MM.1S (cell line): ENCODE results near the gene SH3PXD2A.

Source experiments
- DNase-seq: peaks from one replicate; pipeline ENCODE4 v3.0.0-alpha.2; 2015
- H2AFZ ChIP-seq: fragments of 300-600 bp; sonication (generic); 2 replicates; pipeline ENCODE4 v1.6.0; 2016; ENCODE audit warnings: antibody characterized with exemption, low read length
- H3F3A ChIP-seq: fragments of 300-600 bp; sonication (generic); 2 replicates; pipeline ENCODE4 v1.6.1; 2016; ENCODE audit warnings: mild to moderate bottlenecking, antibody characterized with exemption, low read length, moderate library complexity, mixed read lengths; ENCODE audit not compliant: insufficient read depth
- H3K27ac ChIP-seq: fragments of 300-600 bp; sonication (generic); 2 replicates; pipeline ENCODE4 v1.5.1; 2016; ENCODE audit warnings: mild to moderate bottlenecking, low read length
- H3K27me3 ChIP-seq: fragments of 300-600 bp; sonication (generic); replicated peaks from 2 replicates; pipeline ENCODE4 v1.6.0; 2016; ENCODE audit warnings: low read length; ENCODE audit not compliant: insufficient read depth
- H3K36me3 ChIP-seq: fragments of 300-600 bp; sonication (generic); replicated peaks from 2 replicates; pipeline ENCODE4 v1.6.1; 2016; ENCODE audit warnings: mild to moderate bottlenecking, low read length, mixed read lengths; ENCODE audit not compliant: insufficient read depth
- H3K4me1 ChIP-seq: fragments of 300-600 bp; sonication (generic); 2 replicates; pipeline ENCODE4 v1.6.1; 2016; ENCODE audit warnings: low read length, mixed read lengths
- H3K4me2 ChIP-seq: fragments of 300-600 bp; sonication (generic); 2 replicates; pipeline ENCODE4 v1.6.0; 2016; ENCODE audit warnings: low read depth, low read length
- H3K4me3 ChIP-seq: fragments of 300-600 bp; sonication (generic); 2 replicates; pipeline ENCODE4 v1.5.1; 2016; ENCODE audit warnings: low read length, mixed read lengths
- H3K79me2 ChIP-seq: fragments of 300-600 bp; sonication (generic); 2 replicates; pipeline ENCODE4 v1.6.1; 2016; ENCODE audit warnings: mixed run types, low read length, mixed read lengths
- H3K9ac ChIP-seq: fragments of 300-600 bp; sonication (generic); 2 replicates; pipeline ENCODE4 v1.6.1; 2016; ENCODE audit warnings: low read length, mixed read lengths
- H3K9me2 ChIP-seq: fragments of 300-600 bp; sonication (generic); replicated peaks from 2 replicates; pipeline ENCODE4 v1.6.1; 2016; ENCODE audit warnings: mild to moderate bottlenecking, low read length, mixed read lengths; ENCODE audit not compliant: insufficient read depth
- H3K9me3 ChIP-seq: fragments of 300-600 bp; sonication (generic); replicated peaks from 2 replicates; pipeline ENCODE4 v1.6.1; 2016; ENCODE audit warnings: mild to moderate bottlenecking, low read length, mixed read lengths; ENCODE audit not compliant: insufficient read depth
- H4K20me1 ChIP-seq: fragments of 300-600 bp; sonication (generic); 2 replicates; pipeline ENCODE4 v1.6.1; 2016; ENCODE audit warnings: mild to moderate bottlenecking, low read length, moderate library complexity, mixed read lengths; ENCODE audit not compliant: insufficient read depth
- CTCF ChIP-seq: fragments of 300-600 bp; sonication (generic); IDR thresholded peaks from 2 replicates; pipeline ENCODE4 v1.5.1; 2016; ENCODE audit warnings: antibody characterized with exemption, low read length, mixed read lengths
- EZH2 ChIP-seq: fragments of 300-600 bp; sonication (generic); optimal IDR thresholded peaks from 2 replicates; pipeline ENCODE3; 2017; ENCODE audit warnings: low read depth, mild to moderate bottlenecking, antibody characterized with exemption, low read length, mixed read lengths
- EZH2phosphoT487 ChIP-seq: fragments of 300-600 bp; sonication (generic); IDR thresholded peaks from 2 replicates; pipeline ENCODE4 v1.6.1; 2018; ENCODE audit warnings: antibody characterized with exemption, low read length

SH3PXD2A gene

GRCh38 chr10:103879409-103879808 is 24.0 kb upstream of the SH3PXD2A start:
- Histone ChIP-seq H3K27me3 (no peaks in the 10 kb centered on the region), H3K9ac (no peak overlapping the region), H3K4me2 (no peak overlapping the region), H3K79me2 (no peaks in the 10 kb centered on the region), H3K36me3 (no peaks in the 10 kb centered on the region), H3K9me2 (no peaks in the 10 kb centered on the region), H3K27ac (no peak overlapping the region), H3K4me1 (peaks cover 4% of the 10 kb centered on the region; the same call in 1 of the 2 replicates), H3K4me3 (no peak overlapping the region), H2AFZ (no peak overlapping the region), H3F3A (no peaks in the 10 kb centered on the region), H4K20me1 (no peaks in the 10 kb centered on the region), H3K9me3 (no peaks in the 10 kb centered on the region)
- TF ChIP-seq CTCF (no peak), EZH2 (no peak), EZH2phosphoT487 (no peak)
- DNase-seq: no peak

DNA sequence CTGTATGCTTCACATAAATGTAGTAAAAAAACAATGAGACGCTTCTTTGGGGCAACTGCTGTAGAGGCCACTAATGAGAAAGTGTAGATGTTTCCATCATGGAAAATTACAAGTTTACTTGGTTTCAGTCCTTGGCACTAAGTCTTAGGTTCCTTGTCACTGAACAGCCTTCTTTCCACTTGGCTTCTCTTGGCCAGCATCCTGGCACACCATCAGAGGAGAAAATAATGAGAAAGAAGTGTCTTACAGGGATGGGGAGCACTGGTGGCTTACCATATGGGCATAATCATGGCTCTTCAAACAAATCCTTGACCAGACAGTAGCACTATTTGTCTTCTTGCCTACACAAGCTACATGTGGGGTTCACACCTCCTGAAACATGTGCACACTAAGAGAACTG is 22.5 kb upstream of the SH3PXD2A start:
- Histone ChIP-seq H2AFZ (no peak overlapping the region), H3K27ac (no peak overlapping the region), H3K79me2 (no peaks in the 10 kb centered on the region), H3K4me3 (no peak overlapping the region), H3K9ac (no peak overlapping the region), H3K9me3 (no peaks in the 10 kb centered on the region), H3F3A (no peaks in the 10 kb centered on the region), H4K20me1 (no peaks in the 10 kb centered on the region), H3K4me1 (peaks cover 4% of the 10 kb centered on the region; the same call in 1 of the 2 replicates), H3K36me3 (no peaks in the 10 kb centered on the region), H3K9me2 (no peaks in the 10 kb centered on the region), H3K27me3 (no peaks in the 10 kb centered on the region), H3K4me2 (no peak overlapping the region)
- TF ChIP-seq CTCF: no peak
- TF ChIP-seq EZH2: no peak
- no peak for TF ChIP-seq EZH2phosphoT487
- no peak for DNase-seq

GRCh38 chr10:103876155-103876554 is 20.8 kb upstream of the SH3PXD2A start:
- Histone ChIP-seq H3K9me3 (no peaks in the 10 kb centered on the region), H3K9ac (no peak overlapping the region), H4K20me1 (no peaks in the 10 kb centered on the region), H3K9me2 (no peaks in the 10 kb centered on the region), H3K36me3 (no peaks in the 10 kb centered on the region), H3K4me2 (no peak overlapping the region), H3K4me1 (no peaks in the 10 kb centered on the region), H3K79me2 (no peaks in the 10 kb centered on the region), H3K4me3 (no peak overlapping the region), H3F3A (no peaks in the 10 kb centered on the region), H3K27ac (no peak overlapping the region), H2AFZ (no peak overlapping the region), H3K27me3 (no peaks in the 10 kb centered on the region)
- TF ChIP-seq CTCF (no peak), EZH2 (no peak), EZH2phosphoT487 (no peak)
- DNase-seq: no peak

DNA sequence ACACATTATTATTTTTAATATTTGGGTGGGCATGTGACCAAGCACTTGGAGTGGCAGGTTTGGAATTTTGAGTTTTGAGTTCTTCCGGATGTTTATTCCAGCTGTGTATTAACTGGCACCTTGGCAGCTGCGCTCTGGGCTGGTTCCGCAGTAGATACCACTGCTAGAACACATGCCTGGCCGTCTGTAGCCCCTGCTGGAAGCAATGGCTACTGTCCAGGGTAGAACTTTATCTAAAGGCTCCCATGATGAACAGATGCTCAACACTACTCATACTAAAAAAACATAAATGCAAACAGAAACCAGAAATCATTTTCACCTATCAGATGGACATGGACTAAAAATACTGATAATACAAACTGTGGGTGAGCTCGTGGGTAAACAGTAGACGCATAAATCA is 19.4 kb upstream of the SH3PXD2A start:
- Histone ChIP-seq H3K9me2 (no peaks in the 10 kb centered on the region), H3F3A (no peaks in the 10 kb centered on the region; the same call in 1 of the 2 replicates), H3K4me1 (no peaks in the 10 kb centered on the region), H3K36me3 (no peaks in the 10 kb centered on the region), H3K4me3 (no peak overlapping the region), H3K4me2 (no peak overlapping the region), H4K20me1 (no peaks in the 10 kb centered on the region), H3K27me3 (no peaks in the 10 kb centered on the region), H3K27ac (no peak overlapping the region), H2AFZ (no peak overlapping the region), H3K9me3 (no peaks in the 10 kb centered on the region), H3K9ac (no peak overlapping the region), H3K79me2 (no peaks in the 10 kb centered on the region)
- DNase-seq: no peak
- no peak for TF ChIP-seq EZH2phosphoT487
- no peak for TF ChIP-seq CTCF
- TF ChIP-seq EZH2: no peak
